Peyer's patch (tissue), 4 donors: ENCODE measurements around the gene SPACA9. TPM values are rescaled to one million over a fixed set of nuclear protein-coding genes. Genes with fewer than 3 reads are reported as not detected.

Source experiments
- DNase-seq, 3 donors: peaks; one replicate each; pipeline ENCODE4 v3.0.0-alpha.2; 2017 to 2019
- H3K27ac ChIP-seq, 4 donors: fragments of 200-600 bp; sonication (generic); one replicate each; pipeline ENCODE4 v1.5.1; 2016 to 2019
- H3K27me3 ChIP-seq, 2 donors: fragments of 200-600 bp; sonication (generic); one replicate each; pipeline ENCODE4 v1.5.1; 2019
- H3K36me3 ChIP-seq, 3 donors: fragments of 200-600 bp; sonication (generic); one replicate each; pipeline ENCODE4 v1.5.1; 2016 to 2019
- H3K4me1 ChIP-seq, 4 donors: fragments of 200-600 bp; sonication (generic); one replicate each; pipeline ENCODE4 v1.5.1; 2016 to 2019
- H3K4me3 ChIP-seq, 4 donors: fragments of 200-600 bp; sonication (generic); 1 replicate in 3 of 4; 2 replicates in 1 of 4; pipeline ENCODE4 v1.5.1; 2016 to 2019; ENCODE audit warnings: mild to moderate bottlenecking in 1 of 4
- H3K9me3 ChIP-seq, 4 donors: fragments of 200-600 bp; sonication (generic); one replicate each; pipeline ENCODE4 v1.5.1; 2016 to 2019; ENCODE audit warnings: mild to moderate bottlenecking in 1 of 4
- POLR2A ChIP-seq, 2 donors: fragments of 450-650 bp; IDR thresholded peaks; one replicate each; pipeline ENCODE4 v1.5.1; 2017; ENCODE audit warnings: antibody characterized with exemption in 2 of 2, mild to moderate bottlenecking in 2 of 2, moderate library complexity in 2 of 2
- total RNA-seq, 4 donors: library from RNA; depleted of rRNA; stranded (reverse); fragments of >200 nt; gene quantifications; one replicate each; pipeline ENCODE4 v1.1.0, GENCODE V29; 2016
- TF ChIP-seq, protein P1 (sequence below), 6 experiments: fragments of 450-650 bp in 4 of 6; fragments of 200-600 bp in 2 of 6; sonication (generic) in 1 of 6; IDR thresholded peaks; one replicate each; pipeline ENCODE4 v1.5.1; 2017 to 2019; ENCODE audit warnings: antibody characterized with exemption in 6 of 6, mild to moderate bottlenecking in 3 of 6, moderate library complexity in 1 of 6

SPACA9 gene
- total RNA-seq, 4 donors from 2014 or later, result 0.53 to 1.8 (median 1.2) TPM; not detected in 1

DNA sequence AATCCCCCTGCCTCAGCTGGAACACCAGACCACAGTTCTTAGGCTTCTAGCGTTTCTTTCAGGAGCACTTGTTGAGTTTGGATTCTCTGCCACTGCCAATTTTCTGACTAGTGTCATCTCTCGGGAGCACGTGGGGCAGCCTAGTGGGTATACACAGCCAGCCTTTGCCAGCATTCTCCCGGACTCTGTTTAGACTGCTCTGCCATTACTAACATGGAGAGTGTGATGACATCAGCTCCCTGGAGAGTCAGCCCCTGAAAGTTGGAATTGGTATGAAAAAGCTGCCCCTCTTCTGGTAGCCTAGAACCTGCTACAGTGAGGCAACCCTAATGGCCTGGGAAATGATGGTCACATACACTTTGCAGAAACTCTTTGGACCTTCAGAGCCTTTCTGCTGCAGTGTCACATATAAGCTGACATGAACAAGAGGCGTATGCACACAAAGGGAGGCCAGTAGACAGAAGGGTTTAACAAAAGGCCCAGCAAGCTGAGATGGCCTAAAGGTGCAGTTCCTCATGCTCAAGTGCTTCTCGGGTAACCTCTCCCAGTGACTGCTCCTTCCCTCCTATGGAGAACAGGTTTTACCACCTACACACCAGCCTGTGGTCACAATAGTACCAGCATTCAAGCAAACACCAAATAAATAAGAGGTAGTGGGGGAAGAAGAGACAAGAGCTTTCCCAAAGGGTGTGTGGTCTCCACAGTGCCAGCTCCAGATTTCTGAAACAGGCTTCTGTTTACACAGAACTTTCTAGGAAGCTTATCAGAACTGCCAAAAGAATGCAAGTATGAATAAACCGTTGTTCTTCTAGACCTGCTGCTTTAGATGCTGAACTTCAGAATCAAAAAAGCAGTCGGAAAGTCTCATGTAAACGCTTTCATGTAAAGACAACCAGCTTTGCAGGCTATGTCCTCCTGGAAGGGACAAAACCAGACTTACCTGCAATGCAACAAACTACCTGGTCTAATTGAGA lies 16.5 kb downstream of the SPACA9 start:
- Histone ChIP-seq H3K4me1 (no peaks in the 10 kb centered on the region), H3K36me3 (peaks cover 0 to 64% (median 0%) of the 10 kb centered on the region in 3 donors), H3K27ac (no peak overlapping the region), H3K27me3 (no peaks in the 10 kb centered on the region), H3K9me3 (no peaks in the 10 kb centered on the region), H3K4me3 (no peak overlapping the region)
- no peak for DNase-seq
- no peak for TF ChIP-seq POLR2A (IDR thresholded peaks at IDR 0.05)
- TF ChIP-seq, protein P1, sequence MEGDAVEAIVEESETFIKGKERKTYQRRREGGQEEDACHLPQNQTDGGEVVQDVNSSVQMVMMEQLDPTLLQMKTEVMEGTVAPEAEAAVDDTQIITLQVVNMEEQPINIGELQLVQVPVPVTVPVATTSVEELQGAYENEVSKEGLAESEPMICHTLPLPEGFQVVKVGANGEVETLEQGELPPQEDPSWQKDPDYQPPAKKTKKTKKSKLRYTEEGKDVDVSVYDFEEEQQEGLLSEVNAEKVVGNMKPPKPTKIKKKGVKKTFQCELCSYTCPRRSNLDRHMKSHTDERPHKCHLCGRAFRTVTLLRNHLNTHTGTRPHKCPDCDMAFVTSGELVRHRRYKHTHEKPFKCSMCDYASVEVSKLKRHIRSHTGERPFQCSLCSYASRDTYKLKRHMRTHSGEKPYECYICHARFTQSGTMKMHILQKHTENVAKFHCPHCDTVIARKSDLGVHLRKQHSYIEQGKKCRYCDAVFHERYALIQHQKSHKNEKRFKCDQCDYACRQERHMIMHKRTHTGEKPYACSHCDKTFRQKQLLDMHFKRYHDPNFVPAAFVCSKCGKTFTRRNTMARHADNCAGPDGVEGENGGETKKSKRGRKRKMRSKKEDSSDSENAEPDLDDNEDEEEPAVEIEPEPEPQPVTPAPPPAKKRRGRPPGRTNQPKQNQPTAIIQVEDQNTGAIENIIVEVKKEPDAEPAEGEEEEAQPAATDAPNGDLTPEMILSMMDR (IDR thresholded peaks at IDR 0.05), result no peak

DNA sequence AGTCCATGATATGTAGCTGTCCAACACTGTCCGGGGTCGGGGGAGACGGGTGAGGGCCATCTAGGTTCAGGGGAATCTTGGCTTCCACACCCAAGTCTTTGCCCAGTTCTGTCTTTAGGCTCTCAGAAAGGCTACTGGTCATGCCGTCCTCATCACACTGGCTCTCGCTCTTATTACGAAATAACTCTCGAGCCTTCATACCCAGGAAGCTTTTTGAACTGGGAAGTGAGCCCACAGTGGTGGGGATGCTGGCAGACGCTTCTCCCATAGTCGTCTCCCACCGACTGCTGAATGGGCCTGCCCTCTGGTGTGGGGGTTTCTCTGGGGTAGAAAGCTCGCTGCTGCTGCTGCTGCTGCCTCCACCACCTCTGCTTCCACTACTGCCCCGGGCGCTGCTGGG lies 17.6 kb downstream of the SPACA9 start:
- DNase-seq, result no peak
- H3K4me1 ChIP-seq, result no peaks in the 10 kb centered on the region
- H3K36me3 ChIP-seq, result peaks cover 0 to 75% (median 0%) of the 10 kb centered on the region in 3 donors
- H3K4me3 ChIP-seq, result no peak overlapping the region
- TF ChIP-seq, protein P1 (IDR thresholded peaks at IDR 0.05), result no peak
- TF ChIP-seq POLR2A (IDR thresholded peaks at IDR 0.05), result no peak
- no peaks in the 10 kb centered on the region for H3K9me3 ChIP-seq
- H3K27ac ChIP-seq, result no peak overlapping the region
- H3K27me3 ChIP-seq, result no peaks in the 10 kb centered on the region

DNA sequence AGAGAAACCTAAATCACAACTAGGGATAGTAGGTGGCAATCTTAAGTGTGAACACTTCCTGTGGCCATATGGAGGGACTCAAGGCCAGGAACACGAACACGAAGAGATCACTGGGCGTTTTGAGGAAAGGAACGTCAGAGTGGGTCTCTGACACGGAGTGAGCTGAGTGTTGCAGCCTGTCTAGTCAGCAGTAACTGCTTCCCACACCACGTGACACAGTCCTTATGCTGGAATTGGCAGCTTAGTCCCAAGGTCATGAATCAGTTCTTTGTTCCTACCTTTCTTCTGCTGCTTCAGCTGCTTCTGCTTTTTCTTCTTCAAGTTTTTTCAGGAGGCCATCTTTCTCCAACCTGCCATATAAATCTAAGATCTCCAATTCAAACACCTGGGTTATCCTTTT lies 18.2 kb downstream of the SPACA9 start:
- no peaks in the 10 kb centered on the region for H3K9me3 ChIP-seq
- no peak overlapping the region for H3K4me3 ChIP-seq
- DNase-seq, result no peak
- H3K27ac ChIP-seq, result no peak overlapping the region
- H3K36me3 ChIP-seq, result peaks cover 0 to 75% (median 0%) of the 10 kb centered on the region in 3 donors
- no peaks in the 10 kb centered on the region for H3K27me3 ChIP-seq
- H3K4me1 ChIP-seq, result no peaks in the 10 kb centered on the region
- TF ChIP-seq, protein P1 (IDR thresholded peaks at IDR 0.05), result no peak
- no peak for TF ChIP-seq POLR2A (IDR thresholded peaks at IDR 0.05)

DNA sequence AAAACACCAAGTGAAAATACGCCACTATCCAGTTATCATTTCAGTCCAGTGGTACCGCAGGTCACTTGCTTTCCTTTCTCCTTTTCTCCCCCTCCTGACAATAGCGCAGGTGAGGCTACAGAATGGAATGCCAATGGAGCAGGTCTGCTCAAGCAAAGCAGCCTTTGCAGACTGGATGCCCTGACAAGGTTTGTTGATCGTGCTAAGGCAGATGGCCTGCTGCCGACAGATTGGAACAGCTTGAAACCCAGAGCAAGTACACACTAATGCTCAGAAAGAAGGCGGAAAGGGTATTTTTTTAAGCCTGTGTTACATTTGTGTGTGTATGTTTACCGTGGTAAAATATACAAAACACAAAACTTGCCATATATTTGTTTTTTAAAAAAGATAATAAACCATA lies 19.4 kb downstream of the SPACA9 start:
- no peak for DNase-seq
- no peaks in the 10 kb centered on the region for H3K9me3 ChIP-seq
- H3K27ac ChIP-seq, result no peak overlapping the region
- no peak overlapping the region for H3K4me3 ChIP-seq
- H3K36me3 ChIP-seq, result peaks cover 0 to 72% (median 0%) of the 10 kb centered on the region in 3 donors
- no peaks in the 10 kb centered on the region for H3K4me1 ChIP-seq
- no peaks in the 10 kb centered on the region for H3K27me3 ChIP-seq
- TF ChIP-seq, protein P1 (IDR thresholded peaks at IDR 0.05), result no peak
- no peak for TF ChIP-seq POLR2A (IDR thresholded peaks at IDR 0.05)

DNA sequence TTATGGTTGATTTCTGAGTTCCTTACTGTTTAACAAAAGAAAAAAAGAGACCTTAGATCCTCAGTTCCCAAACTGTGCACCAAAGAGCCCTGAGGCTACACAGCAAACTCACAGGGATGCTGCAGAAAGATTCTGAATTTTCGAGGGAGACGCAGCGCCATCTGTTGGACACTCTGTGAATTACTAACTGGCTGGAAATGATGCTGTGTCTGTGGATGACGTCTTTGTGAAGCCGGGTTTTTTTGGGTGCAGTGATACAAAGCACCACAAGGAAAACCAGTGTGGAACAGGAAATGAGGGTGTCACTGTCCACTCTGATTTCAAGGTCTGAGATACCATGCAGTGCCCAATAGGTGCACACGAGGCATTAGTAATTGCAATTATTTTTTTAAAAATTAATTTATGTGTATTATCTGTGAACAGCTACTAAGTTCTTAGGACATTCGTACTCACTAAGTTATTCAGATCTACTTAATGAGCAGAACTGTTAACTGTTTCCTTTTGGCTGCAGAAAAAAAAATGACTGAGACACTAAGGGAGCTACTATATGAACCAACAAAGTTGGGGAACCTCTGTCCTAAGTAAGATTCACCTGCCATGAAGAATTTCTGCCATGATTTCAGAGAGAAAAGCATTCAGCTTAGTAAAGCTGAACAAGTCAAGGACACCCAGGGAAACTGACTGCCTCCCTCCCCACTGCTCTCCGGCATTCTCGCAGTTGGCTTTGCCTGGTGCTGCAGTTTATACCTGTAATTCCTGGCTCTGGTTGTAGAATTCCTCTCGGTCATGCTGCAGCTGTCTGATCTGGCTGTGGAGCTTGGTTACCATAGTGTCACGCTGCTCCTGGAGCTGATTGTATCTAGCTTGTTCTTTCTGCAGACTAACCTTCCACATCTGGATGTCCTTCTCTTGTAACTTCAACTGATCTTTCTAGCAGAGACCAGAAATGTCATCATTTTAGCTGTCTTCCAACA lies 23.4 kb downstream of the SPACA9 start:
- no peak for TF ChIP-seq POLR2A (IDR thresholded peaks at IDR 0.05)
- TF ChIP-seq, protein P1 (IDR thresholded peaks at IDR 0.05), result peak; percentile 79 to 90 (median 85)
- Histone ChIP-seq H3K4me1 (no peaks in the 10 kb centered on the region), H3K4me3 (no peak overlapping the region), H3K27me3 (no peaks in the 10 kb centered on the region), H3K36me3 (peaks cover 0 to 83% (median 0%) of the 10 kb centered on the region in 3 donors), H3K27ac (no peak overlapping the region), H3K9me3 (no peaks in the 10 kb centered on the region)
- DNase-seq, result peak; percentile 59 to 80 (median 63)
